Measurements from ENCODE around the gene FMNL2.

DNA sequence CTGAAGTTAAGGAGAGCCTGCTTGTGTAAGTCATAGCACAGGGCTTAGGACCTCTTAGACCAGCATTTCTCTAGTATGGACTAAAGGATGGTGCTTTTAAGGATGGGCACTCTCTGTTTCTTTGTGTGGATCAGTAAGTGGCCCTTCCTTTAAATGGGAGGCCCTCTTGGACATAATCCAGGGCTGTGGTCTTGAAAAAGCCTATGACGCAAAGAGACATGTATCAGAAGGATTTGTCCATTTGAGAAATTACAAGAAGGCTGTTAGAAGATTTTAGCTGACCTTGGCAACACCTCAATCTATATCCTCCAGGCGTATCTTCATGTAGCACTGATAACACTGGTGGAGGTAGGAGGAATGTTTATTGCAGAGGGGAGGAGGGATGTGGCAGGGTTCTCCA, 303.1 kb downstream of the FMNL2 start:
- TF ChIP-seq POLR2A (IDR thresholded peaks at IDR 0.05) = no peak
- TF ChIP-seq, protein P1, sequence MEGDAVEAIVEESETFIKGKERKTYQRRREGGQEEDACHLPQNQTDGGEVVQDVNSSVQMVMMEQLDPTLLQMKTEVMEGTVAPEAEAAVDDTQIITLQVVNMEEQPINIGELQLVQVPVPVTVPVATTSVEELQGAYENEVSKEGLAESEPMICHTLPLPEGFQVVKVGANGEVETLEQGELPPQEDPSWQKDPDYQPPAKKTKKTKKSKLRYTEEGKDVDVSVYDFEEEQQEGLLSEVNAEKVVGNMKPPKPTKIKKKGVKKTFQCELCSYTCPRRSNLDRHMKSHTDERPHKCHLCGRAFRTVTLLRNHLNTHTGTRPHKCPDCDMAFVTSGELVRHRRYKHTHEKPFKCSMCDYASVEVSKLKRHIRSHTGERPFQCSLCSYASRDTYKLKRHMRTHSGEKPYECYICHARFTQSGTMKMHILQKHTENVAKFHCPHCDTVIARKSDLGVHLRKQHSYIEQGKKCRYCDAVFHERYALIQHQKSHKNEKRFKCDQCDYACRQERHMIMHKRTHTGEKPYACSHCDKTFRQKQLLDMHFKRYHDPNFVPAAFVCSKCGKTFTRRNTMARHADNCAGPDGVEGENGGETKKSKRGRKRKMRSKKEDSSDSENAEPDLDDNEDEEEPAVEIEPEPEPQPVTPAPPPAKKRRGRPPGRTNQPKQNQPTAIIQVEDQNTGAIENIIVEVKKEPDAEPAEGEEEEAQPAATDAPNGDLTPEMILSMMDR (IDR thresholded peaks at IDR 0.05) = no peak

Measured in heart left ventricle (tissue), 13 donors.